Astrocyte (in vitro differentiated cells and primary cell): ENCODE measurements around the gene DPH6. TPM values are rescaled to one million over a fixed set of nuclear protein-coding genes. Genes with fewer than 3 reads are reported as not detected.

Experiments
- DNase-seq: peaks from one replicate; pipeline ENCODE4 v3.0.0-alpha.2; 2010; ENCODE audit warnings: low read depth
- FAIRE-seq: peaks from 2 replicates; lab custom pipeline; 2011; peaks lifted over from hg19 to GRCh38; lab: Jason Lieb, UNC
- H2AFZ ChIP-seq: 2 replicates; pipeline ENCODE4 v1.6.0; 2012; ENCODE audit warnings: low read depth, low read length, inconsistent platforms
- H3K27ac ChIP-seq: 2 replicates; pipeline ENCODE4 v1.5.1; 2011; ENCODE audit warnings: low read depth, low read length, inconsistent platforms
- H3K27me3 ChIP-seq: 2 replicates; pipeline ENCODE4 v1.6.0; 2011; ENCODE audit warnings: low read length, inconsistent platforms; ENCODE audit not compliant: insufficient read depth
- H3K36me3 ChIP-seq: 2 replicates; pipeline ENCODE4 v1.5.1; 2011; ENCODE audit warnings: low read length, inconsistent platforms; ENCODE audit not compliant: insufficient read depth
- H3K4me1 ChIP-seq: 2 replicates; pipeline ENCODE4 v1.5.1; 2011; ENCODE audit warnings: low read length, inconsistent platforms; ENCODE audit not compliant: insufficient read depth
- H3K4me2 ChIP-seq: 2 replicates; pipeline ENCODE4 v1.6.0; 2012; ENCODE audit warnings: low read length, inconsistent platforms
- H3K4me3 ChIP-seq: 2 replicates; pipeline ENCODE4 v1.5.1; 2011; ENCODE audit warnings: low read depth, mild to moderate bottlenecking, low read length, inconsistent platforms; ENCODE audit not compliant: insufficient read depth
- H3K79me2 ChIP-seq: 2 replicates; pipeline ENCODE4 v1.6.0; 2012; ENCODE audit warnings: mild to moderate bottlenecking, low read length, inconsistent platforms; ENCODE audit not compliant: insufficient read depth
- H3K9ac ChIP-seq: 2 replicates; pipeline ENCODE4 v1.6.0; 2012; ENCODE audit warnings: mild to moderate bottlenecking, low read length, inconsistent platforms
- H3K9me3 ChIP-seq: 2 replicates; pipeline ENCODE4 v1.5.1; 2012; ENCODE audit warnings: low read depth, mild to moderate bottlenecking, low read length, inconsistent platforms; ENCODE audit not compliant: insufficient read depth
- H4K20me1 ChIP-seq: 2 replicates; pipeline ENCODE4 v1.6.0; 2012; ENCODE audit warnings: low read length, inconsistent platforms; ENCODE audit not compliant: insufficient read depth
- H3K27ac Mint-ChIP-seq: one replicate; pipeline ENCODE4 v1.8.0; 2021; ENCODE audit warnings: mild to moderate bottlenecking, mixed read lengths; ENCODE audit not compliant: unreplicated experiment
- H3K27me3 Mint-ChIP-seq: one replicate; pipeline ENCODE4 v1.8.0; 2021; ENCODE audit warnings: low read depth, mixed read lengths; ENCODE audit not compliant: unreplicated experiment
- H3K36me3 Mint-ChIP-seq: one replicate; pipeline ENCODE4 v1.8.0; 2021; ENCODE audit warnings: low read depth, mixed read lengths; ENCODE audit not compliant: unreplicated experiment
- H3K4me1 Mint-ChIP-seq: one replicate; pipeline ENCODE4 v1.8.0; 2021; ENCODE audit warnings: low read depth, mixed read lengths; ENCODE audit not compliant: unreplicated experiment
- H3K4me3 Mint-ChIP-seq: one replicate; pipeline ENCODE4 v1.8.0; 2021; ENCODE audit warnings: mild to moderate bottlenecking, moderate library complexity, mixed read lengths; ENCODE audit not compliant: unreplicated experiment
- H3K9me3 Mint-ChIP-seq: one replicate; pipeline ENCODE4 v1.8.0; 2021; ENCODE audit warnings: mild to moderate bottlenecking, mixed read lengths; ENCODE audit not compliant: unreplicated experiment
- EZH2 ChIP-seq: IDR thresholded peaks from 2 replicates; pipeline ENCODE4 v1.6.1; 2012; ENCODE audit warnings: mild to moderate bottlenecking, low read length, inconsistent platforms; ENCODE audit not compliant: insufficient read depth
- total RNA-seq: library from RNA; stranded (reverse); gene quantifications from 2 replicates; pipeline ENCODE4 v1.2.1, GENCODE V29; 2021
- TF ChIP-seq, protein P1 (sequence below): IDR thresholded peaks from 2 replicates; pipeline ENCODE4 v1.5.1; 2011; ENCODE audit warnings: low read depth, mild to moderate bottlenecking, inconsistent platforms, low read length, moderate library complexity; ENCODE audit not compliant: insufficient read depth

DPH6 gene
- total RNA-seq, 1 donor from 2014 or later: 7.6 TPM

DNA sequence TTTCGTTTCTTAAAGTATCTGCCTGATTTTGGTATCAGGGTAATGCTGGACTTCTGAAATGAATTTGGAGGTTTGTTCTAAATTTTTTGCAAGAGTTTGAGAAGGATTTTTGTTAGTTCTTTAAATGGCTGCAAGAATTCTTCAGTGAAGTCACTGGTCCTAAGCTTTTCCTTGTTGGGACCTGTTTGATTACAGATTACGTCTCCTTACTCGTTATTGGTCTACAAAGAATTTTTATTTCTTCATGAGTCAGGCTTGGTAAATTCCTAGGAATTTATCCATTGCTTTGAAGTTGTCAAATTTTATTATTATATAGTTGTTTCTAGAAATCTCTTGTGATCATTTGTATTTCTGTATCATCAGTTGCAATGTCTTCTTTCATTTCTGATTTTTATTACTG, 196.0 kb downstream of the DPH6 start:
- no peaks in the 10 kb centered on the region for H3K9me3 ChIP-seq
- H3K27me3 ChIP-seq: no peaks in the 10 kb centered on the region
- TF ChIP-seq EZH2: no peak
- TF ChIP-seq, protein P1, sequence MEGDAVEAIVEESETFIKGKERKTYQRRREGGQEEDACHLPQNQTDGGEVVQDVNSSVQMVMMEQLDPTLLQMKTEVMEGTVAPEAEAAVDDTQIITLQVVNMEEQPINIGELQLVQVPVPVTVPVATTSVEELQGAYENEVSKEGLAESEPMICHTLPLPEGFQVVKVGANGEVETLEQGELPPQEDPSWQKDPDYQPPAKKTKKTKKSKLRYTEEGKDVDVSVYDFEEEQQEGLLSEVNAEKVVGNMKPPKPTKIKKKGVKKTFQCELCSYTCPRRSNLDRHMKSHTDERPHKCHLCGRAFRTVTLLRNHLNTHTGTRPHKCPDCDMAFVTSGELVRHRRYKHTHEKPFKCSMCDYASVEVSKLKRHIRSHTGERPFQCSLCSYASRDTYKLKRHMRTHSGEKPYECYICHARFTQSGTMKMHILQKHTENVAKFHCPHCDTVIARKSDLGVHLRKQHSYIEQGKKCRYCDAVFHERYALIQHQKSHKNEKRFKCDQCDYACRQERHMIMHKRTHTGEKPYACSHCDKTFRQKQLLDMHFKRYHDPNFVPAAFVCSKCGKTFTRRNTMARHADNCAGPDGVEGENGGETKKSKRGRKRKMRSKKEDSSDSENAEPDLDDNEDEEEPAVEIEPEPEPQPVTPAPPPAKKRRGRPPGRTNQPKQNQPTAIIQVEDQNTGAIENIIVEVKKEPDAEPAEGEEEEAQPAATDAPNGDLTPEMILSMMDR: no peak
- Mint-ChIP-seq H3K4me1 (no peaks in the 10 kb centered on the region), H3K4me3 (no peak overlapping the region), H3K9me3 (peaks cover 3% of the 10 kb centered on the region), H3K27ac (no peak overlapping the region), H3K27me3 (no peaks in the 10 kb centered on the region), H3K36me3 (no peaks in the 10 kb centered on the region)
- DNase-seq (no peak), FAIRE-seq (peak; percentile 64)
- H4K20me1 ChIP-seq: no peaks in the 10 kb centered on the region
- H3K4me3 ChIP-seq: no peak overlapping the region
- no peak overlapping the region for H2AFZ ChIP-seq
- no peaks in the 10 kb centered on the region for H3K4me1 ChIP-seq
- H3K9ac ChIP-seq: no peak overlapping the region
- H3K36me3 ChIP-seq: no peaks in the 10 kb centered on the region
- H3K27ac ChIP-seq: no peak overlapping the region
- no peak overlapping the region for H3K4me2 ChIP-seq
- no peaks in the 10 kb centered on the region for H3K79me2 ChIP-seq

DNA sequence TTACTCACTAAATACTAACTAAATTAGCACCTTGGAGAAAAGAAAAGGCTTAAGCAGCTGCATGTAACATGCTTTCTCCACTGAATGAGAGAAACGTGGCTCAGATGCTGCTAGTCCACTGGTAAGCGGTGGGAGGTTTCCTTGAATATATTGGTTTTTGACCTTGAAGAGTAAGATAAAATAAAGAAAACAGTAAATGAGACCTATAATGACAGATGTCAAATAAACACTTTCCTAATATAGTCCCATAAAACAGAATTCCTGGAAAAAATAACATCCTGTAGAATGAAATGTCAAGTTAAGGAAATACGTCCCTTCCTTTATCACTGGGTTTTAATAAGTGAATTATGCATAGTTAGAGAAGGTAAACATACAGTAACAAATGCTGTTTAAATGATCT, 215.0 kb downstream of the DPH6 start:
- Histone ChIP-seq H3K27ac (no peak overlapping the region), H3K4me1 (no peaks in the 10 kb centered on the region), H3K9ac (no peak overlapping the region), H3K4me3 (no peak overlapping the region), H3K36me3 (no peaks in the 10 kb centered on the region), H3K4me2 (no peak overlapping the region), H3K9me3 (no peaks in the 10 kb centered on the region), H2AFZ (no peak overlapping the region), H3K79me2 (no peaks in the 10 kb centered on the region), H4K20me1 (no peaks in the 10 kb centered on the region), H3K27me3 (no peaks in the 10 kb centered on the region)
- no peak for TF ChIP-seq EZH2
- TF ChIP-seq, protein P1: no peak
- Mint-ChIP-seq H3K9me3 (peaks cover 2% of the 10 kb centered on the region), H3K27ac (no peak overlapping the region), H3K36me3 (no peaks in the 10 kb centered on the region), H3K27me3 (no peaks in the 10 kb centered on the region), H3K4me1 (peaks cover 3% of the 10 kb centered on the region), H3K4me3 (no peak overlapping the region)
- DNase-seq (no peak), FAIRE-seq (no peak)

DNA sequence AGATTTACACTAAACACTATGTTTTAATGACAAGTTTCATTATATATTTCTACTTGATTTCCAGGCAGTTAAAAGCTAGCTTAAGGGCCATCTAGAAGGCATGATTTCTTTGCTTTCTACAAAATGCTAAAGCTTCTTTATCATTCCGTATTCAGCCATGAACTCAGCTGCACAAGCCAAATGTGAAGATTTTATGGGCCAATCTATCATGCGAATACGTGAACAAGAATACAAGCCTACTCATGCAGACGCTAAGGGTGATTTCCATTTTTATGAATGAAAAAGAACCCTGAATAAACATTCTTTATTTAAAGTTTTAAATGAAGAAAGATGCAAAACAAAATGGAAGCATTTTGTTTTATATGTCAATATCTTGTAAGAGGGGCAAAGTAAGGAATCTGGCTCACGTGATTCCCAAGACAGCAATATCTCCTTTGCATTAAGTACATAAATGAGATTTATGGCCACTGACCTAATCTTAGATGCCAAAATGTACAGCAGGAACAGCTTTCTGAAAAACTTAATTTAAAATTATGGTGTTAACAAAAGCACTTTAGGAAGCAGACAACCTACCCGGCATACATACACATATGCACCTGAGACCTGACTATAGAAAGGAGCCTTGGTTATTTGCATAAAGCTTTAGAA, 215.8 kb downstream of the DPH6 start:
- H3K9me3 ChIP-seq: no peaks in the 10 kb centered on the region
- H3K27ac ChIP-seq: no peak overlapping the region
- Mint-ChIP-seq H3K4me1 (peaks cover 3% of the 10 kb centered on the region), H3K27ac (no peak overlapping the region), H3K4me3 (no peak overlapping the region), H3K27me3 (no peaks in the 10 kb centered on the region), H3K9me3 (peaks cover 2% of the 10 kb centered on the region), H3K36me3 (no peaks in the 10 kb centered on the region)
- H3K4me2 ChIP-seq: no peak overlapping the region
- TF ChIP-seq, protein P1: no peak
- TF ChIP-seq EZH2: no peak
- no peaks in the 10 kb centered on the region for H4K20me1 ChIP-seq
- no peaks in the 10 kb centered on the region for H3K36me3 ChIP-seq
- H3K27me3 ChIP-seq: no peaks in the 10 kb centered on the region
- no peak overlapping the region for H2AFZ ChIP-seq
- H3K79me2 ChIP-seq: no peaks in the 10 kb centered on the region
- H3K9ac ChIP-seq: no peak overlapping the region
- no peak overlapping the region for H3K4me3 ChIP-seq
- H3K4me1 ChIP-seq: no peaks in the 10 kb centered on the region
- no peak for FAIRE-seq
- no peak for DNase-seq
